SK-N-SH (cell line): Measurements from ENCODE around the gene ADAMTS1.

Source experiments
- CTCF ChIP-seq: fragments of 200-600 bp; sonication (generic); IDR thresholded peaks from 2 replicates; pipeline ENCODE4 v1.6.1; 2017; ENCODE audit warnings: antibody characterized with exemption, mild to moderate bottlenecking, moderate library complexity
- ELF1 ChIP-seq: IDR thresholded peaks from 2 replicates; pipeline ENCODE4 v1.4.0; 2012
- EP300 ChIP-seq, 2 experiments: IDR thresholded peaks; 2 replicates each; pipeline versions ENCODE4 v1.4.0 to v1.6.1; 2012; ENCODE audit warnings: borderline replicate concordance in 1 of 2, low read depth in 1 of 2, low read length in 1 of 2
- FOXM1 ChIP-seq: IDR thresholded peaks from 2 replicates; pipeline ENCODE4 v1.4.0; 2012; ENCODE audit warnings: low read depth, mild to moderate bottlenecking
- GABPA ChIP-seq: IDR thresholded peaks from 2 replicates; pipeline ENCODE4 v1.4.0; 2012; ENCODE audit warnings: low read depth, mild to moderate bottlenecking
- NRF1 ChIP-seq: IDR thresholded peaks from 2 replicates; pipeline ENCODE4 v1.6.1; 2012; ENCODE audit warnings: low read depth, mild to moderate bottlenecking, low read length
- POLR2AphosphoS5 ChIP-seq: IDR thresholded peaks from 2 replicates; pipeline ENCODE4 v1.6.1; 2012; ENCODE audit warnings: low read depth, low read length
- RCOR1 ChIP-seq: fragments of 150-350 bp; IDR thresholded peaks from 2 replicates; pipeline ENCODE4 v1.6.1; 2017; ENCODE audit warnings: antibody characterized with exemption, low read length
- REST ChIP-seq: IDR thresholded peaks from 2 replicates; pipeline ENCODE4 v1.6.1; 2012; ENCODE audit warnings: mild to moderate bottlenecking, low read depth, low read length, moderate library complexity
- RFX5 ChIP-seq: IDR thresholded peaks from 2 replicates; pipeline ENCODE4 v1.6.1; 2012; ENCODE audit warnings: mild to moderate bottlenecking, improper control_type of control experiment, low read length
- SMC3 ChIP-seq: IDR thresholded peaks from 2 replicates; pipeline ENCODE4 v1.6.1; 2012; ENCODE audit warnings: low read depth, low read length, improper control_type of control experiment
- TAF1 ChIP-seq: IDR thresholded peaks from 2 replicates; pipeline ENCODE4 v1.6.1; 2012; ENCODE audit warnings: low read depth, mild to moderate bottlenecking, low read length, moderate library complexity, borderline replicate concordance
- TEAD4 ChIP-seq: IDR thresholded peaks from 2 replicates; pipeline ENCODE4 v1.4.0; 2012; ENCODE audit warnings: mild to moderate bottlenecking, borderline replicate concordance; ENCODE audit not compliant: insufficient read depth
- ZBTB33 ChIP-seq: IDR thresholded peaks from 2 replicates; pipeline ENCODE4 v1.4.0; 2012; ENCODE audit warnings: low read depth, borderline replicate concordance

- TF ChIP-seq TEAD4 (no peak), CTCF (no peak), ZBTB33 (no peak), GABPA (no peak), RCOR1 (no peak), EP300 (IDR thresholded peaks at IDR 0.05; ENCODE audit: borderline replicate concordance in 1 of 2, low read depth in 1 of 2, low read length in 1 of 2) (no peak), REST (no peak), TAF1 (no peak), SMC3 (no peak), RFX5 (no peak), FOXM1 (no peak), ELF1 (no peak), POLR2AphosphoS5 (no peak), NRF1 (no peak)
These were observed 50.4 kb downstream of the ADAMTS1 start for GRCh38 chr21:26794597-26795411.
